OCI-LY1 (cell line): ENCODE data around the gene TMEM242.

Source experiments
- EZH2 ChIP-seq: fragments of 200-600 bp; sonication (generic), shearing (Covaris generic); IDR thresholded peaks from 2 replicates; pipeline ENCODE4 v1.8.0; 2017; ENCODE audit warnings: borderline replicate concordance, mixed run types, mild to moderate bottlenecking, antibody characterized with exemption, low read length, moderate library complexity, mixed read lengths
- TF ChIP-seq, protein P1 (sequence below): fragments of 200-600 bp; sonication (generic), shearing (Covaris generic); IDR thresholded peaks from 2 replicates; pipeline ENCODE4 v1.5.1; 2017; ENCODE audit warnings: mild to moderate bottlenecking, antibody characterized with exemption, low read length, moderate library complexity, mixed read lengths

DNA sequence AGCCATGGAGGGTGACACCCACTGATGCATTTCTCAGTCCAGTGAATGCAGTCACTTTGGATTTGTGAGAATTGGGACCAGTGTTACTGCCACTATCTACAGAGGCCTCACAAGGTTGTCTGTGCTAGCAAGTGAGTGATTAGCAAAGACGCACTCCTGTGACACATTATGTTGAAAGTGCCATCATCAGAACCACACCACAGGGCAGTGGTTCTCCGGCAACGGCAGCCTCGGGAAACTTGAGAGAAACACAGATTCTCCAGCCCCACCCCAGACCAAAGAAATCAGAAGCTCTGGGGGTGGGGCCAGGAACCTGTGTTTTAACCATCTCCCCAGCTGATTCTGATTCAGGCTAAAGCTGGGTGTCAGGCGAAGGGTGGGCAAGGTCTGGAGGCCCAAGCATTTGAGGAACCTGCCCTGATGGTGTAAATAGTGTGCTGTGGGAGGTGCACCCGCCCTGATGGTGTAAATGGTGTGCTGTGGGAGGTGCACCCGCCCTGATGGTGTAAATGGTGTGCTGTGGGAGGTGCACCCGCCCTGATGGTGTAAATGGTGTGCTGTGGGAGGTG lies 39.9 kb downstream of the TMEM242 start:
- TF ChIP-seq, protein P1, sequence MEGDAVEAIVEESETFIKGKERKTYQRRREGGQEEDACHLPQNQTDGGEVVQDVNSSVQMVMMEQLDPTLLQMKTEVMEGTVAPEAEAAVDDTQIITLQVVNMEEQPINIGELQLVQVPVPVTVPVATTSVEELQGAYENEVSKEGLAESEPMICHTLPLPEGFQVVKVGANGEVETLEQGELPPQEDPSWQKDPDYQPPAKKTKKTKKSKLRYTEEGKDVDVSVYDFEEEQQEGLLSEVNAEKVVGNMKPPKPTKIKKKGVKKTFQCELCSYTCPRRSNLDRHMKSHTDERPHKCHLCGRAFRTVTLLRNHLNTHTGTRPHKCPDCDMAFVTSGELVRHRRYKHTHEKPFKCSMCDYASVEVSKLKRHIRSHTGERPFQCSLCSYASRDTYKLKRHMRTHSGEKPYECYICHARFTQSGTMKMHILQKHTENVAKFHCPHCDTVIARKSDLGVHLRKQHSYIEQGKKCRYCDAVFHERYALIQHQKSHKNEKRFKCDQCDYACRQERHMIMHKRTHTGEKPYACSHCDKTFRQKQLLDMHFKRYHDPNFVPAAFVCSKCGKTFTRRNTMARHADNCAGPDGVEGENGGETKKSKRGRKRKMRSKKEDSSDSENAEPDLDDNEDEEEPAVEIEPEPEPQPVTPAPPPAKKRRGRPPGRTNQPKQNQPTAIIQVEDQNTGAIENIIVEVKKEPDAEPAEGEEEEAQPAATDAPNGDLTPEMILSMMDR, result no peak
- no peak for TF ChIP-seq EZH2
